ENCODE measurements around the gene ATP2A3.

ATP2A3 gene

DNA sequence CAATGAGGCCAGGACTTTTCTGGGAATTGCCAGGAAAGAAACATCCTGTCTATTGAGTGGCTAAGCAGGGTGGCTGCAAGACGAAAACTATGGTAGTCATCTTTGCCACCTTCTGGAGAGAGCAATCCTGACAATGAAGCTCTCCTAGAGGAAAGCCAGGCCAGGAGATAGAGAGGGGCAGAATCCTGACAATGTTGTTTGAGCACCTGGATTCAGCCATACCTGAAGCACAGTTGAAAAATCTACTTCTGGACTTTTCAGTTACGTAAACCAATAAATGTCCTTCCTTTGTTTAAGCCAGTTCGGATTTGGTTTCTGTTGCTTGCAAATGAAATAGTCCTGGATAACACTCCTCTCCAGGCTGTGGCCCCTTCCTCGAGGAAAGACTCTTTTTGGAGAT, 57.4 kb downstream of the ATP2A3 start:
- DNase-seq, result no peak

DNA sequence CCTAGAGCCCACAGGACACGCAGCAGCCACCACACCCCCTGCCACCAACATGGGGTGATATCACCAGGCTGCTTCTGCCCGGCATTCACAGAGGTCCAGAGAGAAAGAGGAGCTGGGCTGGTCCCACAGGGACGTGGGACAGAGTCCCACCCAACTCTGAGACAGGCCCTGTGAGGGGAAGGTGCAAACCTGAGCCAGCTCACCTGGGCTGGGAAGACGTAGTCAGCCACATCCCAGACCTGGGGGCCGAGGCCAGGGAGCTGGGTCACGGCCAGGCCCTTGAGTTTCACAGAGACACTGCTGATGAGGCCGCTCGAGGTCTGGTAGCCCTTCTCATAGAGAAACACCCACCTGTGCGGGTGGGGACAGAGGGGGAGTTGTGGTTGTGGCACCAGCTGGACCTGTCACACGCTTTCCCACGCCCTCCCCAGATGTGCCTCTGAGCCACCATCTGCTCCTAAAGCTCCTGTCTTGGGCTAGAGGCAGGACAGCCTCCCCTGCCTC, 59.2 kb downstream of the ATP2A3 start:
- DNase-seq, result no peak

DNA sequence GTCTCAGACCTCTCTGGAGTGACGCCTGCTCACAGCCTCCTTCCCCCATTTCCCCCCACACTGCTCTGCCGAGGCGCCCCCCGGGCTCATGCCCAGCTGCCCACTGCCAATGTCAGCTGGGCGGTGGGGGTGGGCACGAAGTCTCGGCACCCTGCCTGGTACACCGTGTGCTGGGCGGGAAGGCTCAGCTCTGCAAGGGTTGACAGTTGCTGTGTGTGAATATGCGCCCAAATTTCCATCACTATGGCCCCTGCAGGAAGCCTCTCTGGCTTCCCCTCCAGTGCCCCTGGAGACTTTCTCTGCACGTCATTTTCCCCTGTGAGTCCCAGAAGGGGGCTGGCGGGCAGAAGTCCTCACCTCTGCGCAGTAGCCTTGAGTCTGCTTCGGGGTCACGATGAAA, 59.7 kb downstream of the ATP2A3 start:
- no peak for DNase-seq

- DNase-seq, result no peak
Measured at GRCh38 chr17:3903881-3904290, 60.4 kb downstream of the ATP2A3 start.

DNA sequence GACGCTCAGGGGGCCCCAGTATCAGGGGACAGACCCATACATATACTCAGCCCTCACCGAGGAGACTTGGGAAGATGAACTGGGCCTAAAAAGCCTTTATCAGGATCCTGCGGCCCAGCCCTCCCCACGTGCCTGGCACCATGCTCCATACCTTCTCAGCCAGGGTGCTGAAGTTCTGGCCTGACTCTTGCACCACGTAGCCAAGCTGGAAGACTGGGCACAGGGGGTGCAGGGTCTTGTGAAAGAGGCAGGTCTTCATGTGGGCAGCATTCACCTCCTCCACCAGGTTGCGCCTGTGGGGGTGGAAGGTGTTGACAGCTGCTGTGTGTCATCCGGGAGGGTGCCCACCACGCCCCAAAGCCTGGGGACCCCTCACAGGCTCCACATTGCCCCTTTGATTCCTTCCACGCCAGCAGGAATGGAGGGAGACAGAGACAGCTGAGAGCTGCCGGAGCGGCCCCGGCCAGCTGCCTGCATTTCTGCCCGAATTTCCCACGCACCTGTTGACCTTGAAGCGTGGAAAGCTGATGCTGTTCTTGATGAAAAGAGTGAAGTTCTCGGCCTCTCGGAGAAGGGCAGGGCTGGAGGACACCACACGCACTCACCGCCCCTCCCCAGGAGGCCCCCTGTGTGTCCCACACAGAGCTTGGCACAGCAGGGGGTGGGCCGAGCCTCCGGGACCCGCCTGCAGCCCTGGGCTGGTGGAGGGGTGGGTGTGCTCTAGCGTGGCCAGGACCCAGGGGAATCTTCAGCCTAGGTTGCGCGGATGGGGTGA, 61.0 kb downstream of the ATP2A3 start:
- no peak for DNase-seq

- DNase-seq, result no peak
Measured at GRCh38 chr17:3900646-3901045, 63.6 kb downstream of the ATP2A3 start.

- no peak for DNase-seq
Measured at GRCh38 chr17:3897731-3898130, 66.5 kb downstream of the ATP2A3 start.

- DNase-seq, result no peak
Measured at GRCh38 chr17:3896968-3897235, 67.3 kb downstream of the ATP2A3 start.

- DNase-seq, result no peak
Measured at GRCh38 chr17:3896108-3896967, 67.9 kb downstream of the ATP2A3 start.

DNA sequence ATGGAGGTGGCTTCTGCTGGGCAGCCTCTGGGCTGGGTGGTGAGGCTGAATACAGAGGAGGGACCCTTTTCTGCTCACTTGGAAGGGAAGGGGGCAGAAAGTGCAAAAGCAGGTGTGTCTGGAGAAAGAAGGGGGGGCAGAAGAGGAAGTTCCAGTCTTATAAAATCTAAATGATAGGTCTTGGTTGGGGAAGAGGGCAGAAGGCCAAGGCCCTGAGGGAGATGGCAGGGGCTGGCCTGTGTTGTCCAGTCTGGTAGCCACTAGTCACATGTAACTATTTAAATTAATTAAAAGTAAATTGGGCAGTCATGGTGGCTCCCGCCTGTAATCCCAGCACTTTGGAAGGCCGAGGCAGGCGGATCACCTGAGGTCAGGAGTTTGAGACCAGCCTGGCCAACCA, 68.9 kb downstream of the ATP2A3 start:
- DNase-seq, result no peak

DNA sequence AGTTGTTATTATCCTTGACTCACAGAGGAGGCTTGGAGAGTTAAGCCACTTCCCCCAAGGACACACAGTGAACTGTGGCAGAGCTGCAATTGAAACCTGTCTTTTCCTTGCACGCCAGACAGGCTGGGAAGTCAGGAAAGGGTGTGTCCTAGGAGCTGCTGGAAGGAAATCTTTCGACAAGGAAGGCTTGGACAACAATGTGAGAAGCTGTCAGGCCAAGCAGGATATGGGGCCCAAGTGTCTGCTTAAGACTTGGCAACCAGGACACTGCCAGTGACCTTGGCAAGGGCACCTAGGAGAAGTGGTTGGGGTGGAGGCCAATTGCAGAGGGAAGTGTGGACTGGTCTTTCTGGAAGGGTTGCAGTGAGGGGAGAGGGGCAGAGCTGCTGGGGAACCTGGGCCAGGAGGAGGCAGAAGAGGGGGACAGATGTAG, 69.3 kb downstream of the ATP2A3 start:
- DNase-seq, result no peak

DNA sequence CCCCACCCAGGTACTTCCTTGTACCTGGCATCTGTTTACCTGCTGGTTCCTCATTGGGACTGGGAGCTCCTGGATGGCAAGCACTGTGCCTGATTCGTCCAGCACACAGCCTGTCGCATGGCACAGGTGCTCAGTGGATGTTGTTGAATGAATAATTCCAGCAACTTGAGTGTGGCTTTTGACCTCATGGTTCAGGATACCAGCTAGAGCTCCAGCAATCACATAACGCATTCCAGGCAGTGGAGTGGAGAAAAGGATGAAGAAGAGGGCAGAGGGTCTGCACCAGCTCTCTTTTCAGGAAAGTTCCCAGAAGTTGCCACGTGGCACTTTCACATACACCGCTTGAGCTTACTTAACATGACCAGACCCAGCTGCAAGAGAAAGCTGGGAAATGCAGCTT, 70.0 kb downstream of the ATP2A3 start:
- no peak for DNase-seq

GRCh38 chr17:3893720-3894116, 70.5 kb downstream of the ATP2A3 start:
- no peak for DNase-seq

DNA sequence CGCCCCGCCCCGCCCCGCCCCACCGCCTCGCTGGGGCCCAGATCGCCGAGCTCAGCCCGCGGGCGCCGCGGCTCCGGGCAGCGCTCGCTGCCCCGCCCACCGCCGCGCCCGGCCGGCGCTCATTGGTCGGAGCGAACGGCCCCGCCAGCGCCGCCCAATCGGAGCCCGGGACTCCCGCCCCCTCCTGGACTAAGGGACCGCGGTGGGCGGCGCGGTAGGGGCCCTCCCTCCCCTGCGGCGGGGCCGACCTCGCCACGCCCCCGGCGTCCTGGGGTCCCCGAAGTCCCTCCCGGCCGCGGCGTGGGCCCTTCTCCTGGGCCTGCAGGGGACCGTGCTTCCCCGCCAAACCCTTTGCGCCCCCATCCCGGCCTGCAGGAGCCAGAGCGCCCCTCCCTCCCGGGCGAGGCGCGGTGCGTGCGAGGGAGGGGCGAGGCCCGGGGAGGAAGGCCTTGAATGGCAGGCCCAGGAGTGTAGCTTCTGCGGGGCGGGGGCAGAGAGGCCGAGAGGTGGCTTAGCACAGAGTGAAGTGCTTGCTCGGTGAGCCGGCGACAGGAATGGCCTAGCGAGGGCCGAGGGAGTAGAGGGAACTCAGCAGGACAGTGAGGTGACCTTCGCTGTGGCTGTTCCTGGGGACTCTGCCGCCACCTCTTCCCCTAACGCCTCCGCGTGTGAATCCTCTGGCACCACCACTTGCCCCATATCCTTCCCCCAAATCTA, 71.1 kb downstream of the ATP2A3 start, which contains the start of gene CAMKK1:
TSS of gene CAMKK1 (minus strand) at position 51 of the 717 bp plus-strand sequence. CDS start 7,366 bp downstream, outside the sequence.
- peak; percentile 70 for DNase-seq

DNA sequence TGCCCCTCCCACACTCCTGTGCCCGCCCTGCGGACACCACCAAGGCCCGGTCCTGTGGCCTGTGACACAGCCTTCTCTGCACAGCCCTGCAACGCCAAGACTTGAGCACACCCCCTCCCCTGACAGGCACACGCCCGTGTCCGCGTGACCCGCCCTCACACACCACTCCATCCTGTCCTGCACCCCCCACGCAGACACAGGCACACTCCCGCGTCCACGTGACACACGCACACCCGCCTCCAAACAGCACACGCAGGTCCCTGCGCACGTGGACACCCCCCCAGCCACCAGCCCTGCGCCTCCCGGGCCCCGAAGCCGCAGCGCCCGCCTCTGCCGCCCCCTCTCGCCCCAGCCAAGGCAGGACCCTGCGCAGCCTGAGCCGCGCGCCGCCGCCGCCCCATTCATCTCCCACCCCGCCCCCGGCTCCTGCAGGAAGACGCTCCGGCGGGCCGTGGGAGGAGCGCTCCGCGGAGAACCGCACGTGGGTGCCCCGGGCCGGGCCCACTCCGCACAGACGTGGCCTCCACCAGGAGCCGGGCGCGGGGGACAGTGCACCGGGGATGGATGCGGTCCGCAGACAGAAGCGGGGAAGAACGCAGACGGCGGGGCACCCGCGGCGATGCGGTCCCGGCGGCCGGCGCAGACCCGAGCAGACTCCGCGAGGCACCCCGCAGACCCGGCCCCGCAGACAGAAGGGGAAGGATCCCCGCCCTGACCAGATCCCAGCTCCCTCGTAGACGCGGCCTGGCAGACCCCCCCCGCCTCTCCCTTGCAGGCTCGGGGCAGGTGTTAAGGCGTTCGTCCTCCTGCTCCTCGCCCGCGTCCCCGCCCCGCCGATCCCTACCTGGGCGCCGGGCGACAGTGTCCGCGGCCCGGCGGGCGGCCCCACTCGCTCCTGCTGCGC, 71.9 kb downstream of the ATP2A3 start:
- no peak for DNase-seq

DNA sequence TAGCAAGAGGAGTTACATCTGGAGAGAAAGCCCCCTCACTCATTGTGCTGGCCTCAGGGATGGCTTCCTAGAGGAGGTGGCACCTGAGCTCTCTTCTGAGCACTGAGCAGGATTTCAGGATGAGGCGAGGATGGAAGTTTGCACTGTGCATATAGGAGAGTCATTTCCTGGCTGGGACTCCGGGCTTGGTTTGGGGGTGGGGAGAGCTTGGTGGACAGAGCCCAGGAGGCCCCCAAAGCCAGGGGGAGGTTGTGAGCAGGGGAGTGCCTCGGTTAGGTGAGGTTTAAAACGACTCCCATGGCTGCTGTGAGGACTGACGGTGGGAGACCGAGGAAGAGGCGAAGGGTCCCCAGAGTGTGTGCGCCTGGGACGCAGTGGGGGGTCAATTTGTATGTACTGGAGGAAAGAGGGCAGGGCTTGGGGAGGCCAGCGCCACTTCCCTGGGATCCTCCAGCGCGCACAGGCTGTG, 72.6 kb downstream of the ATP2A3 start:
- DNase-seq, result no peak

- no peak for DNase-seq
Measured at GRCh38 chr17:3890878-3891219, 73.4 kb downstream of the ATP2A3 start.

DNA sequence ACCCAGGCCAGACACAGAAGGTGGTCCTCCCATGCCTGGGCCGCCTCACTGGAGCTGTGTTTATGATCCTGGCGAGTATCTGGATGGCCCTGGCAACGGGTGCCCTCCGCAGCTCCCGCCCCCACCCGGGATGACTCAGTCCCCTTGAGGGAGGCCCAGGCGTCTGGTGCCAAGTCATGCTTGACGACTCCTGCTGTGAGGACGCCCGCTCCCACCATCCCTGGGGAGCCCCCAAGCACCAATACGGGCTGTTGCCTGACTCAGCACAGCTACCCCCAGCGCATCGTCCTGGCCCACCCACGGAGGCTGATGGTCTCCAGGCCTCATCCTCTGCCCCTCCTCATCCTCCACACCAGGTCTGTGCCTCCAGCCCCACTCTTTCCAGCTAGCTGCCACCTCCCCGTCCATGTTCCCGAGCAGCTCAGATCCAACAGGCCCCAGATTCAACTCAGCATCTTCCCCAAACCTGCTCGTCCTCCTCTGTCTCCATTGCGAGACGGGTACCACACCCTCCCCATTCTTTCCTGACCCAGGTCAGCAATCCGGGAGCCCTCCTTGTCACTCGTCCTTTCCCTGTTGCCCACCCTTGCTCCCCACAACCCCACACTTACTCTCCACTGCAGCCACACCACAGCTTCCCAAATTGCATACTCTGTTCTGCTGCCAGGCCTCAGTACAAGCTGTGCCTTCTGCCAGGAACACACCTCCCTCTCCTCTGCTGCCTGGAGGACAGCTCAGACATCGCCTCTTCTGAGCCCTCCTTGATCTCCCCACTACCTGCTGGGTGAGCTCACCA, 74.0 kb downstream of the ATP2A3 start:
- DNase-seq, result peak; percentile 32

GRCh38 chr17:3889325-3890012, 74.8 kb downstream of the ATP2A3 start:
- no peak for DNase-seq

- DNase-seq, result peak; percentile 69
Measured at GRCh38 chr17:3888343-3889171, 75.7 kb downstream of the ATP2A3 start.
